HepG2 (cell line): ENCODE data around the gene CUL5. TPM values are rescaled to one million over a fixed set of nuclear protein-coding genes. Genes with fewer than 3 reads are reported as not detected.

Source experiments
- ARHGAP35 ChIP-seq: sonication (generic); formaldehyde crosslinking; IDR thresholded peaks from 2 replicates; pipeline ENCODE4 v1.9.0; 2022; ENCODE audit warnings: mild to moderate bottlenecking, inconsistent platforms, moderate library complexity, missing genetic modification reagents, borderline replicate concordance
- EP300 ChIP-seq, 3 experiments: sonication (generic) in 1 of 3; formaldehyde crosslinking in 1 of 3; IDR thresholded peaks; 2 replicates each; pipeline versions ENCODE4 v1.5.1 to v1.6.1; 2011 to 2020; ENCODE audit warnings: low read depth in 2 of 3, low read length in 2 of 3, borderline replicate concordance in 1 of 3, improper control_type of control experiment in 1 of 3, mild to moderate bottlenecking in 1 of 3, missing genetic modification reagents in 1 of 3, moderate library complexity in 1 of 3
- HOXA3 ChIP-seq: sonication (generic); formaldehyde crosslinking; IDR thresholded peaks from 2 replicates; pipeline ENCODE4 v1.5.0; 2020; ENCODE audit warnings: missing genetic modification reagents
- KMT2B ChIP-seq: IDR thresholded peaks from 2 replicates; pipeline ENCODE4 v1.6.1; 2016; ENCODE audit warnings: missing genetic modification reagents, missing compliant biosample characterization
- MAX ChIP-seq: IDR thresholded peaks from 2 replicates; pipeline ENCODE4 v1.6.1; 2012; ENCODE audit warnings: inconsistent platforms
- MED8 ChIP-seq: sonication (generic); formaldehyde crosslinking; IDR thresholded peaks from 2 replicates; pipeline ENCODE4 v1.8.1; 2023; ENCODE audit warnings: mild to moderate bottlenecking, missing genetic modification reagents; ENCODE audit not compliant: insufficient replicate concordance
- MIER2 ChIP-seq: IDR thresholded peaks from 2 replicates; pipeline ENCODE4 v1.6.1; 2016; ENCODE audit warnings: missing biosample characterization, missing genetic modification reagents
- MLX ChIP-seq: IDR thresholded peaks from 2 replicates; pipeline ENCODE4 v1.6.1; 2016
- MYNN ChIP-seq: sonication (generic); formaldehyde crosslinking; IDR thresholded peaks from 2 replicates; pipeline ENCODE4 v1.4.0; 2020; ENCODE audit warnings: mild to moderate bottlenecking, low read depth, missing genetic modification reagents
- RARA ChIP-seq: IDR thresholded peaks from 2 replicates; pipeline ENCODE4 v1.6.1; 2016; ENCODE audit warnings: missing genetic modification reagents, missing compliant biosample characterization
- ZBTB10 ChIP-seq: sonication (generic); formaldehyde crosslinking; IDR thresholded peaks from 2 replicates; pipeline ENCODE4 v1.4.0; 2020; ENCODE audit warnings: missing genetic modification reagents, borderline replicate concordance
- ZBTB39 ChIP-seq: sonication (generic); formaldehyde crosslinking; IDR thresholded peaks from 2 replicates; pipeline ENCODE4 v1.5.0; 2020; ENCODE audit warnings: missing genetic modification reagents
- ZNF33B ChIP-seq: sonication (generic); formaldehyde crosslinking; IDR thresholded peaks from 2 replicates; pipeline ENCODE4 v1.5.1; 2020; ENCODE audit warnings: mild to moderate bottlenecking, missing genetic modification reagents
- ZNF430 ChIP-seq: sonication (generic); formaldehyde crosslinking; IDR thresholded peaks from 2 replicates; pipeline ENCODE4 v1.9.0; 2021; ENCODE audit warnings: mild to moderate bottlenecking, missing genetic modification reagents
- ZNF558 ChIP-seq: sonication (generic); formaldehyde crosslinking; IDR thresholded peaks from 2 replicates; pipeline ENCODE4 v1.9.0; 2022; ENCODE audit warnings: mild to moderate bottlenecking, missing genetic modification reagents, borderline replicate concordance
- ZNF629 ChIP-seq: sonication (generic); formaldehyde crosslinking; conservative IDR thresholded peaks from 2 replicates; pipeline ENCODE4 v1.5.0; 2020; ENCODE audit warnings: missing genetic modification reagents
- ZNF639 ChIP-seq: conservative IDR thresholded peaks from 2 replicates; pipeline ENCODE4 v1.6.1; 2018; ENCODE audit warnings: missing genetic modification reagents
- ZNF75D ChIP-seq: sonication (generic); formaldehyde crosslinking; IDR thresholded peaks from 2 replicates; pipeline ENCODE4 v1.8.1; 2023; ENCODE audit warnings: missing genetic modification reagents, mild to moderate bottlenecking, borderline replicate concordance
- ZUFSP ChIP-seq: sonication (generic); formaldehyde crosslinking; IDR thresholded peaks from 2 replicates; pipeline ENCODE4 v1.9.0; 2021; ENCODE audit warnings: missing genetic modification reagents, mild to moderate bottlenecking, borderline replicate concordance
- polyA plus RNA-seq, 8 experiments: library from polyadenylated mRNA; depleted of rRNA in 3 of 8; stranded (reverse) in 7 of 8; unstranded in 1 of 8; fragments of >200 nt; fragmentation: Illumina TruSeq in 4 of 8; extraction: Trizol in 4 of 8; gene quantifications; 2 replicates each; pipeline versions ENCODE4 v1.2.1 to v1.2.3, GENCODE V29; 2011 to 2016; ENCODE audit warnings: low read depth in 4 of 8, missing spikeins in 1 of 8, mixed read lengths in 1 of 8; ENCODE audit not compliant: insufficient read depth in 1 of 8
- total RNA-seq, 5 experiments: library from RNA; depleted of rRNA; stranded (reverse); fragments of >200 nt; fragmentation: Illumina TruSeq; extraction: Trizol; gene quantifications; 2 replicates each; pipeline ENCODE4 v1.2.3, GENCODE V29; 2016; ENCODE audit warnings: low read depth in 1 of 5

CUL5 gene
- total and polyA plus RNA-seq, 2 of the 13 experiments (the other 11 are each of a cell fraction or from before 2014, with no cell fraction given): 7.0 to 24.7 TPM

- no peak for TF ChIP-seq MLX (CRISPR knock-in tag)
- TF ChIP-seq HOXA3 (CRISPR knock-in tag): 0 out of 2 replicates have a peak, but pooled peaks have one; percentile 1
- TF ChIP-seq ZBTB10: peak; percentile 20; the same call in 1 of the 2 replicates
- no peak for TF ChIP-seq MAX
- no peak for TF ChIP-seq EP300 (IDR thresholded peaks at IDR 0.05; ENCODE audit: low read depth in 2 of 2, low read length in 2 of 2)
- no peak for TF ChIP-seq EP300 (CRISPR knock-in tag; IDR thresholded peaks at IDR 0.05; ENCODE audit: borderline replicate concordance)
- TF ChIP-seq ZNF75D (CRISPR knock-in tag): no peak
- 0 out of 2 replicates have a peak, but pooled peaks have one; percentile 23 for TF ChIP-seq ZNF430
- no peak; the same call in 1 of the 2 replicates for TF ChIP-seq ZNF558 (CRISPR knock-in tag)
- 0 out of 2 replicates have a peak, but pooled peaks have one; percentile 26 for TF ChIP-seq ZBTB39 (CRISPR knock-in tag)
- TF ChIP-seq ZNF639: 0 out of 2 replicates have a peak, but pooled peaks have one; percentile 3
- TF ChIP-seq MIER2 (CRISPR knock-in tag): no peak
- TF ChIP-seq RARA: no peak
- TF ChIP-seq ZNF33B (CRISPR knock-in tag): no peak
- no peak for TF ChIP-seq ZNF629 (CRISPR knock-in tag)
- no peak for TF ChIP-seq KMT2B (CRISPR knock-in tag)
- TF ChIP-seq ARHGAP35 (CRISPR knock-in tag): no peak
- TF ChIP-seq MED8 (CRISPR knock-in tag): no peak
- 0 out of 2 replicates have a peak, but pooled peaks have one; percentile 5 for TF ChIP-seq MYNN (CRISPR knock-in tag)
- no peak for TF ChIP-seq ZUFSP (CRISPR knock-in tag)
Measured at GRCh38 chr11:108009497-108010370, 1.0 kb downstream of the CUL5 start (continued).
